GM12801 (cell line): ENCODE results near the gene TMPRSS6.

Experiments used
- CTCF ChIP-seq: IDR thresholded peaks from one replicate; pipeline ENCODE4 v1.5.1; 2011; ENCODE audit warnings: control low read depth; ENCODE audit not compliant: insufficient read length; ENCODE audit errors: extremely low read depth

The TMPRSS6 gene

DNA sequence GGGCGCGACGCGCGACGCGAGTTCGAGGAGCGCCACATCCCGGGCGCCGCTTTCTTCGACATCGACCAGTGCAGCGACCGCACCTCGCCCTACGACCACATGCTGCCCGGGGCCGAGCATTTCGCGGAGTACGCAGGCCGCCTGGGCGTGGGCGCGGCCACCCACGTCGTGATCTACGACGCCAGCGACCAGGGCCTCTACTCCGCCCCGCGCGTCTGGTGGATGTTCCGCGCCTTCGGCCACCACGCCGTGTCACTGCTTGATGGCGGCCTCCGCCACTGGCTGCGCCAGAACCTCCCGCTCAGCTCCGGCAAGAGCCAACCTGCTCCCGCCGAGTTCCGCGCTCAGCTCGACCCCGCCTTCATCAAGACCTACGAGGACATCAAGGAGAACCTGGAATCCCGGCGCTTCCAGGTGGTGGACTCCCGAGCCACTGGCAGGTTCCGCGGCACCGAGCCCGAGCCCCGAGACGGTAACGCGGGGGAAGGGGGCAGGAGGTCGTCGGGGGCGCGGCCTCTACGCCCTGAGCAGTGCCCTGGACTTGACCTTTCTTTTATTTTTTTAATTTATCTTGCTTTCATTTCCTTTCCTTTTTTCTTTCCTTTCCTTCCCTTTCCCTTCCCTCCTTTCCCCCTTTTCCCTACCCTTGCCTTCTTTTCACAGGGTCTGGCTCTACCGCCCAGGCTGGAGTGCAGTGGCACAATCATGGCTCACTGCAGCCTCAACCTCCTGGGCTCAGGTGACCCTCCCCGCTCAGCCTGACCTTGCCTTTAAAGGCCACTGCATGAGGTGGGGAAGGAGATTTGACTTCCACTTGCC lies 85.0 kb downstream of the TMPRSS6 start:
- TF ChIP-seq CTCF = no peak

DNA sequence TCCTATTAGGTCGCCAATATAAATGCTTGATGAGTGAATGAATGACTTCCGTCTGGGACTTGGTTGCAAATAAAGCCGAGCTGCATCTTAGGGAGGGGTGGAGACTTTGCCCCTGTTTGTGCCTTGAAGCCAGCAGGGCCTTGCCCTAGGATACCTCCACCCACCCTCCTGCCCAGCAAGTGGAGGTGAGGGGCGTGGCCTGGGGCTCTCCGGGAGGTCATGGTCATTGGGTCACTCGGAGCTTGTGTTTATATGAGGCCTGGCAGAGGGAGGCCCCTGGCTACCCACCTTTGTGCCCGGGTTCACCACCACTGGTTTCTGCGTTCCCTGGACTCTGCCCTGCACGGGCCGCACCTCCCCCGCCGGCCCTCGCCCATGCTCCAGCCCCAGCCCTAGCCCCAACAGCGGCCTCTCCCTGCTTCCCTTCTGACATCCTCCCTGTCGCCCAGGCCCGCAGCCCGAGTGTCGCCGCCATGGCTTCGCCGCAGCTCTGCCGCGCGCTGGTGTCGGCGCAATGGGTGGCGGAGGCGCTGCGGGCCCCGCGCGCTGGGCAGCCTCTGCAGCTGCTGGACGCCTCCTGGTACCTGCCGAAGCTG lies 85.7 kb downstream of the TMPRSS6 start:
- TF ChIP-seq CTCF = no peak

DNA sequence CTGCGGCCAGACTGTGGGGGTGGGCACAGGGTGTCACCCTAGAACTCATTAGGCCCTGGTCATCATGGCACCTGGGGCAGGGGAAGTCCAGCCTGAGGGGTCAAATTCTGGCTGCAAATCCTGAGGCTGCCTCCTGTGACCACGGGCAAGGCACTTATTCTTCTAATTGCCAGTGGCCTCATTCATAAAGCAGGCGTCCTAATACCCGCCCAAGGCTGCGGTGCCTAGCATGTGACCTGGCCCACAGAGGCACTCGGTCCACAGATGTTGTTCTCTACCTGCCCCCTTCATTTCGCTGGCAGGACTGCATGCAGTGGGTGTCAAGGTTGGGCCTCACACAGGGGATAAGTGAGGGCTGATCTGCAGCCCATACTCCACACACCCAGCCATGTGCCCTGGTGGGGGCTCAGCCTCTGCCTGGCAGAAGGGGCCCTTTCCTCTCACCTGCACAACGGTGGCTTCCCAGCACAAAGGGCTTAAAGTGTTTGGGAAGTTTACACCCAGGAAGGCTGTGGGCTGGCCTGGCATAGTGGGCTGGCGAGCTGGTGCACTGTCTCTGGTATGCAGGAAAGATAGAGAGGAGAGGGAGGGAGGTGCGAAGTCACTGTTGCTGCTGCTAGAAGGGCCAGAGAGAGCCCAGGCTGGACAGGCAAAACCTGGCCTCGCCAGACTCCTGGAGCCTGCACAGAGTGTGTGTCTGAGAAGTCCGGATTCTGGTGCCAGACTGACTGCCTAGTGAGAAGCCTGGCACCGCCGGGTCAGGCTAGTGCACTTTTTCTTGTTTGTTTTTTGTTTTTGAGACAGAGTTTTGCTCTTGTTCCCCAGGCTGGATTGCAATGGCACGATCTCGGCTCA lies 86.8 kb downstream of the TMPRSS6 start:
- TF ChIP-seq CTCF = no peak

DNA sequence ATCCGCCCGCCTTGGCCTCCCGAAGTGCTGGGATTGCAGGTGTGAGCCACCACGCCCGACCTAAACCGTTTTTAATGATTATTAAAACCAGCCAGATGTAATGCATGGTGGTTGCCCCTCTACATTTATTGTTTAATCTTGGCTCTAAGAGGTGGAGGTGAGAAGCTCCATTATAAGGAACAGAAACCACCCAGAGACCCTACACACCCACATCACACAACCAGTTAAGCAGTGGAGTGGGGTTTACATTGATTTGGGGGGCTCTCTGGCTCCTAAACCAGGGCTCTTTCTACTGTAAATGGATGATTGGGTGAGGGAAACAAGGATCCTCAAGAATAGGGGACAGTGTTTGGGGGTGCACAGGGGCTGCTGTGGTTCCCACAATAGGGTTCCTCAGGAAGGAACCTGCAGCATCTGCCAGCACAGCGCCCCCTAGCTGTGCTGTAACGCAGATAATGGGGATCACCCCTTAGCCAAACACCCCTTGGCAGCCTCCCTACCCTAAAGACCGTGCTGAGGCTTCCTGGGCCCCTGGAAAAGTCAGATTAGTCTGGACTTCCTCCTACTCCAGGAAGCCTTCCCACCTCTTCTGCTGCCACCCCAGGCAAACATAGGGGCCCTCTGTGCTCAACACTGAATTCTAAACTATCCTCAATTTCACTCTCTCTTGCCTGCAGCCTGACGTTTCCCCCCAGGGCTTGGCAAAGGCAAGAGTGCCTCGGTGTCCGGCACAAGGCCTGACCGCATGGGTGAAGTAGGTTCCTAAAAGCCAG lies 87.6 kb downstream of the TMPRSS6 start:
- TF ChIP-seq CTCF = no peak

GRCh38 chr22:37021041-37021440 lies 88.5 kb downstream of the TMPRSS6 start:
- no peak for TF ChIP-seq CTCF

DNA sequence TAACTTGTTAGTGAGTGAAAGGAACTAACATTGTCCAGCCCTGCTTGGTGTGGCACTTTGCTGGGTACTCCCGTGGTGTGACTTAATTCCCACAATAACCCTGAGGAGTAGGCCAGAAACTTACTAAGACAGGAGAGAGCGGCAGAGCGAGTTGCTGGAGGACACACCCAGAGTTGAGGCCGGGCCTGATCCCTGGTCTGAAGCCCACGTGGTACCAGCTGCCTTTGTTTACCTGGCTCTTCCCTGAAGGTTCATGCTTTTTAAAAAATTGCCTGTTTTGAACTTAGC lies 89.4 kb downstream of the TMPRSS6 start:
- no peak for TF ChIP-seq CTCF
